HG03196 (cell line): Measurements from ENCODE around the gene NTM.

Experiments
- ATAC-seq: cut with Tn5 transposase; IDR thresholded peaks from one replicate; pipeline ENCODE4 v1.9.1; 2021; ENCODE audit not compliant: unreplicated experiment

Gene NTM

DNA sequence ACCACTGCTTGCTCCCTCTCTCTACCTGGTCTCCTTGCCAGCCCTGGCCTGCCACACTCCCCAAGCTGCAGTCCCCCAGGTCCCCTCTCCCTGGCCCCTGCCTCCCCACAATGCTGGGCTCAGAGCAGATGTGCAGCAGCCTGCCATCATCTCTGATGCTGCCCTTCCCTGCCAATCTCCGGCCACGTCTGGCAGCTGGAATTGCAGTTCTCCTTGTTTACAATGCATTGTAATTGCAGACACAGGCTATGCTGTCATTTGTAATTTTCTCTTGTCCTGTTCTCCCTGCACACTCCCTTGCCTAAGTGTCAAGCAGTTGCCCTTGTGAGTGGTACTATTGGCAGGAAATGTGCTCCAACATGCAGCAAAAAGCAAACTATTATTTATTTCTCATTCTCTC, 222.3 kb downstream of the NTM start:
- no peak for ATAC-seq

DNA sequence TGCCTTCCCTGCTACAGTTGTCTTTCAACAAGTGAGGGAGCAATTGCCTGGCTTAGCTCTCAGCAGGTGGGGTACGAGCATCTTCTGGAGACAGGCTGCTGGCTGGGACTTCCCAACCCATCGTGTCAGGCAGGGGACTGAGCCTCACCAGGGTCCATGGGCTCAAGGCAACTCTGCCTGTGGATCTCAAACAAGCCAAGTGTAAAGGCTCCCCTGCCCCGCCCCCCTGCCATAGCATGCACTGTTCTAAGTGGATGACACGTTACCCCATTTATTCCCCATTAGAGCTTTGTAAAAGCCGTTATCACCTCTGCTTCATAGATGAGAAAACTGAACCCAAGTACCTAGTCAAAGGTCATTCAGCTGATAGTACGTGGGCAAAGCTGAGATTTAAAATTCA, 222.9 kb downstream of the NTM start:
- no peak for ATAC-seq

DNA sequence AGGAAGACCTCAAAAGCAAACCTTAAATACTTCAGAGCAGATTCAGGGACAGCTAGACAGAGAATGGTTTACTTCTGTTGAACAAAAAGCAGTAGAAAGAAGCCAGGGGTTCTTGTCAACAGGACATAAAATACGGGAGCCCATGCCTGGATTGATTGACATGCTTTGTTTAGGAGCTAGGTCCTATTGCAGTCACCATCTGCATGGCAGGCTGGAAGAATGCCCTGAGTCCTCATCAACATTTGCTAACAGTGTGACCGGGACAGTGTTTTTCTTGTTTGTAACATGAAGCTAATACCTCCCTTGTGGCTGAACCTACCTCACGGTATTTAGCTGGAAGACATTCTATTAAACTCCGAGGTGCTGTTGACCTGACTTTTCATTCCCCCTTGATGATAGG, 225.4 kb downstream of the NTM start:
- ATAC-seq = no peak

DNA sequence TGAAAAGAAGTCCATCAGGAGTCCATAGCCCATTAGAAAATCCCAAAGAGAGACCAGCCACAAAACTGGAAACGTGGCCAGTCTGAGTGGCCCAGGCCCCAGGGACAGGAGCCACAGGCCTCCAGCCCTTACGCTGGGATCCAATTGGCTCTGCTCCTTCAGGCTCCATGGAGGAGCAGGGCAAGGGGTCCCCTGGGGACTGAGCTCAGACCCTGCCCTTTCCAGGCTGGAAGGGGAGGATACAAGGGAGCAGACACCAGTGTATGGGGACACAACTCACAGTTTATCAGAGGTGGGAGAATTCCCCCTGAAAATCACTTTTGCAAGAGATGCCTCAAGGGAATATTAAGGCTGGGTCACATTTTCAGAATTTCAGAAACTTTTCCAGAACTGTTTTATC, 227.5 kb downstream of the NTM start:
- no peak for ATAC-seq

DNA sequence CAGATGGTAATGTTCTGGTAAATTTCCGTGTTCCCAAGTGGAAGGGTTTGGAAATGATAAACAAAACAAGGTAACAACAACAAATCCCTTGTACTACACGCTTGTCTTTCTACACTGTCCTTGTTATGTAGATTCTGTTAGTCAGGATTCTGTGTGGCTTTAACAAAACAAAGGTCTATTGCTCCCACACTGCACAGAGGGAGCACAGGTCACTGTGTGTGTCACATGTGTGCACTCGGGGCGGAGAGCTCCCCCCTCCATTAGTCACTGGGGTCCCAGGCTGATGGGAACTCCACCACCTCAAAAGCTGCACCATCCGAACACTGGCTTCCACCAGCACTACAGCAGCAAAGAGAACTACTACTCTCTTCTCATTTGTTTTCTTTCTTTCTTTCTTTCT, 227.9 kb downstream of the NTM start:
- no peak for ATAC-seq

DNA sequence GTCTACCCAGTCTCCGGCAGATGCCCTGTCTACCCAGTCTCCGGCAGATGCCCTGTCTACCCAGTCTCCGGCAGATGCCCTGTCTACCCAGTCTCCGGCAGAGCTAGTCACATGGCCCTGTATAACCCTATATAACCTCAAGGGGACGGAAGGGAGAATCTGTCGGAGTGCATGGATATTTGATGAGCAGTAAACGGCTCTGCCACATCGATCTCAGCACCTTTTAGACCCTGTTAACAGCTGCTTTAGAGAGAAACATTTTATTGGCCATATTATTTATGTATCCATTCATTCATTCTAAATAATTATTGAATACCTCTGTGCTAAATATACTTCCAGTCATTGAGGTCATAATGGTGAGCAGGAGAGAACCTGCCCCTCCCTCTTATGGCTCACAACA, 228.9 kb downstream of the NTM start:
- ATAC-seq = no peak

DNA sequence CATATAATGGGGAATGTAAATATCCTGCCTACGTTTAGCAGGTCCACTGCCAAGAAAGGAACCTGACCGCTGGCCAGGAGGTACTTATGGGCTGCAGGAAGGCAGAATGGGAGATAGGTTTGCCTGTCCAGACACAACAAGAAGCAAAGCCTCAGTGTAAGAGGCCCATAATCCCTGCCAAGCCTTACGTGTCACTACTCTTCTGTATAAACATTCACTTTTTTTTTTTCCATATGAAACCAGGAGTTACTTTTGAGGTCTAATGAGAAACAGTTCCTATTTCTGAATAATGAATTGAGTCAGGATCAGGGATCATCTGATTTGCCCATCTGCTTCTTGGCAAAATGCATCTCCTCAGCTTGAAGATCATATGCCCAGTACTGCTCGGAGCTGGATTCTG, 230.2 kb downstream of the NTM start:
- no peak for ATAC-seq

DNA sequence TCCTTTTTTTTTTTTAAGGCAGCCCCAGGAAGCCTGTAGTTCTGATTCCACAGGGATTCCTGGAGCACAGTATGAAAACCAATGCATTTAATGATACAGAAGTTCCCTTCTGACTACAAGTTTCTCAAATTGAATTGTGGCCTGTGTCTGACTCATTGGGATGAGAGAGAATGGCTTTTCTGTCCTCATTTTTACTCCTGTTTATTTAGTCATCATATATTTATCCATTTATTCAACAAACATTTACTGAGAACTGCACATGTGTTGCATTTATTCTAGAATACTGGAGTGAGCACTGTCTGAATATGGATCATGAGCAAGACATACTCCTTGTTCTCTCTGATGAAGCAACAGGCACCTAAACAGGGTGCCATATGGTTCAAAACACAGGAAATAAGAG, 231.2 kb downstream of the NTM start:
- ATAC-seq = no peak

DNA sequence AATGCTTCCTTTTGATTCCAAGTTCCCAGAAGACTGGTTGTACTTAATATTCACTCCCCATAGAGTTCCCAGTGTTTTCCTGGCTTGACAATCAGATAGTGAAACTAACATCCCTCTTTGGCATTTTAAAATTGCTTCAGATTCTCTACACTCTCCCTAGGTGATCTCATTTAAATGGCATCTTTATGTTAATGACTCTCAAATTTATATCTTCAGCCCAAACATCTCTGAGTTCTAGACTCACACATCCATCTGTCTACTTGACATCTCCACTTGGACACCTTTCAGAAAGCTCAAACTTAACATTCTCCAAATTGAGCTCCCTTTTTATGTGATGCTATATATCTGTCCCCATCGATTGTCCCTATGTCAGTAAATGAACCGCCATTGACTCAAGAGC, 232.0 kb downstream of the NTM start:
- no peak for ATAC-seq

DNA sequence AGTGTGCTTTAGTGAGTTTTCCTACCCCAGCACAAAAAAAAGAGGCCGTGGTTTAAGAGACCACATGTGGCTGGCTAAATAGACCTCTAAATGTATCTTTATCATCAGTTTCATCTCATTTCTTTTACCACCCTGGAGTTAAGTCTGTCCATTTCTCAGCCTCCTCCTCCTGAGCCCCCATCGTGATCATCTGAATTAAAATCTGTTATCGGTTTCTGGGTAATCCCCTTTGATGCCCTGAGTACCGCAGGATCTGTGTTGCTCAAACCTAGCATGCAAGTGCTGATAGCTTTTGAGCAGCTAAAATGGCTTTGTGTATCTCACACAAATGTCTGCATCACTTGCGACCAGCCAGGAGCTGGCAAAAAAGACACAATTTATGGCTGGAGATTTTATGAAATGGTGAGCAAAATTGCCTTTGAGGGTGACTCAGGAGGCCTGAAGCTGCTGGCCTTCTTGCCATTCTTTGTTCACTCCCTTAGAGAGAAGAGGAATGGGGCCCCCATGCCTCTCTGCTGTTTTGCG, 236.5 kb downstream of the NTM start:
- no peak for ATAC-seq

DNA sequence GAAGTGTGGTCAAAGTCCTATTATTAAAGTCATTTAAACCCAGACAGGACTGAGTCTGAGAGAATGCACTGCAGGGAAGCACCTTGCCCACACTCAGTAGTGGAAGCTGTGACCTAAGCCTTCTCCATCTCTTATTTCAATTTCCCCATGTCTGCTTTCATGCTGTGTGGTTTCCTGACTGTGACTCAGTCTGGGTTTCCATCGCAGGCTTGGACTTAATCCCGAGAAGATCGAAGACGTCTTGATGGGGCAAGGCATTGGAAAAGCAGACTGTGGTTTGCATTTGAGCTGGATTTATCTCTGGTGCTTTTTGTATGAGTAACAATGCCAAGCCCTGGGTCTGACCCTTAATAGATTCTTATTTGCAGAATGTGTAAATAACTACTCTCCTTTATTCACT, 238.9 kb downstream of the NTM start:
- ATAC-seq = no peak

DNA sequence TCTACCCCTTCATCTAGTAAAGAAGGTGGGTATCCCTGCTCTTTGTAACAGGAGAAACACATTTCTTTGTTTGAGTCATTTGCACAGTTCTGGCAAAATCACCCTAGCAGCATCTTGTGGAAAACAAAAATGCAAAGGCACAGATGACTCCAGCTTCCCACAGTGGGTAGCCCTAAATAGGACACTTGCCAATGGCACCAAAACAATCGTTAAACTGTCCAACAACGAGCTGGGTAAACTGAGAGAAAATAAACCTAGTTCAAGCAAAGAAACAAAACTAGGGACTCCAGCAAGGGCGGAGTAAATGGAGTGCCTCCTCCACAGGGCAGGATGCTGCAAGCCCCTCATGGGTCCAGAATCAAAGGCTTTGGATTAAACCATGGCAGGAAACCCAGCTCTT, 239.5 kb downstream of the NTM start:
- ATAC-seq = no peak

DNA sequence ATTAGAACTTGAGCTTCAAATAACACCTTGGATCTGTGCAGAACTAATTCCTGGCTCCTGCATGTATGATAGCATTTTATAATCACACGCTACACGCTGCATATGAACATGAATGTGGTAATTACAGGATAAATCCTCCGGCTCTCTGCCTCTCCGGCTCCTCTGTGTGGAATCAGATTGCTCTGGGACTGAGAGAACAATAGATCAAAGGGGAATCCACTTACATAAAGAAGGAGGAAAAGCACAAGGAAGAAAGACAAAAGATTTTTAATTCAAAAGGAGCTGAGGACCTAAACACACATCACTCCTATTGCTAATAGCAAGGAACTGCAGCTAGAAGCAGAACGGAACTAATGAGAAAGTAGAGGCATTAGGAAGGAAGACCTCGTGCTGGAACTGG, 240.9 kb downstream of the NTM start:
- no peak for ATAC-seq

DNA sequence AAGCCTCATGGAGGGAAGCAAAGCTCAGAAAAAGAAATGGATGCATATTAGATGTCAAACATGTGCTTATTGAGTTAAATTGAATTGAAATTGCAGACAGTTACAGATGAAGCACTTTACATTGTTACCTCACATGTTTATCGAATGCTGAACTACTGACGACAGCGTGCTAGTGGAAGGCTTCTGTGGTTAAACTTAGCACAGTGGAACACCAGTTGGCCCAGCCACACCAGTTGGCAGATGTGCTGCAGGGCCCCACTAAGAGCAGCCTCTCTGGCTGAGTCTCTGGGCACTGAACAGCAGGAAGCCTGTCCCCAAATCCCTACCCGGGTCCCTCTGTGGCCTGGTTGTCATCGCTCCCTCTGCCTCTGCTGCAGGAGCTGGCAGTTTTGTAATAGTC, 242.1 kb downstream of the NTM start:
- ATAC-seq = no peak

DNA sequence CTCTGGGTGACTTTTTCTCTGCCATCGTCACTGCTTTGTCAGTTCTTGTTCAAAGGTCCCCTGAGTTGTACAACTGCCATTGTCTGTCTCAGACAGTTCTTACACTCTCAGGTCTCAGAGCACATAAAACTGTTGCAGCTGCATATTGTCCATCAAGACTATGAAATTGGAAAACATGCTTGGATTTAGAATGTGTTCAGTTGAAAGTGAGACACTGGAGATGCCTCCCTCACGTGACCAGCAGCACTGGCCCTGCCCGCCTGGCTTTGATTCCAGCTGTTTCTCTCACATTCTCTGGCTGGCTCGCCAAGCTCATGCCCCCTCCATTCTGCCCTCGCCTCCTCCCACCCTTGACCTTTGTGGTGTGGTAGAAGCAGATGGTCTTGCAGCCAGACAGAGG, 244.2 kb downstream of the NTM start:
- ATAC-seq = no peak

DNA sequence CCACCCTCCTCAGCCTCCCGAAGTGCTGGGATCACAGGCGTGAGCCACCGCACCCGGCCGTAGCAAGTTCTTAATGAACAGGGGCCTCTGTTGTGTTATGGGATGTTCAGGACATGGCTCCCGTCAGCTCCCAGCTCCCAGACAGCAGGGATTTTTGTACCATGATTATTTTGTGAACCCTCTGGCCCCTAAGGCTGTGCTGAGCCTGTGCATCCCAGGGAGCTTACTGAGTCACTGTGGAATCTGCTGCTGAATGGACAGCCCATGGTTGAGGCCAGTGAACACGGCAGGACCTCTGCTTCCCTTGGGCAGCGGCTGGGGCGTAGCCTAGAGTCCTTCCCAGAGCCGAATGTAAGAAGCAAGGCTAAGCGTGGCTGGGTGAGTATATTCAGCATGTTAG, 245.2 kb downstream of the NTM start:
- ATAC-seq = no peak

DNA sequence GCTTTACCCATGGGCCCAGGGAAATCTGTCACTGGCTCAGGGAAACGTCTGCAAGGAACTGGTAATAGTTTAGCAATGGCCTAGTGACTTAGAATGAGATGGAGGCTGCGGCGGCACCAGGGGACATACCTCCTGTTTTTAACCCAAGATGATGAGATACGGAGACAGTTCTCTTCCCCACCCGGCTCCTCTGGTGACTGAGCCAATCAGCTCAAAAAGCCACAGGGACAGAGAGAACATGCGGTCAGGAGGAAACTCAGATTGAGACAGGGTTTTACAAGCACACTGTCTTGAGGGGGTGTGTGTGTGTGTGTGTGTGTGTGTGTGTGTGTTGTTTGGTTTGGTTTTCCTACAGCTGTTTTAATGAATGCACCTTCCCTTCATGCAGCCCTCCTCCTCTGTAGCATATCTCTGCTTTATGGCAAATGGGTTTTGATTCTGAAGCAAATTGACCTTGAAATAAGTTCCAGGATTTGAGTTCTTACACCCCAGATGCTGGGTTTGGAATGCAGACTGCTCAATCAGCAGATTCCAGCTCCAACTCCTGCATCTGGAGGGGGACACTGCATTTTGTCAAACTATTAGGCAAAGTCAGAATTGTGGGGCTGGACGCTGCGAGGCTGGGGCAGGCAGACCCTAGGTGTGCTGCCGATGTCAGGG, 246.2 kb downstream of the NTM start:
- ATAC-seq = no peak

DNA sequence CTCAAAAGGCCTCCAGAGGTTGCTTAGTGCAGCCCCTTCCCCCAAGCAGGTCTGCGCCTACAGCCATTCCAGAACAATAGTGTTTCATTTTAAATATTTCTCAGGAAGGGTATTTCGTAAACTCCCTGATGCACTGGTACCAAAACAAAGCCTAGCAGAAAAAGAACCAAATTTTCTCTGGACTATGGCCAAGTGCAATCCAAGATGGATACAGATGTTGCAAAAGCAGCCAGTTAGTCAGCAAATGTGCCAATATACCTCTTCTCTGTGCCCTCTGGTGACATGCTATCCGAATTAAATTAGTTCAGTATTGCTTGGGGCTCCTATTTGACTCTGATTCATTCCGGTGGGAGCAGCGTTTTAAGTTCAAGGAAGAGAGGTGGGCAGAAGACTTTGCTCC, 247.8 kb downstream of the NTM start:
- ATAC-seq = no peak

DNA sequence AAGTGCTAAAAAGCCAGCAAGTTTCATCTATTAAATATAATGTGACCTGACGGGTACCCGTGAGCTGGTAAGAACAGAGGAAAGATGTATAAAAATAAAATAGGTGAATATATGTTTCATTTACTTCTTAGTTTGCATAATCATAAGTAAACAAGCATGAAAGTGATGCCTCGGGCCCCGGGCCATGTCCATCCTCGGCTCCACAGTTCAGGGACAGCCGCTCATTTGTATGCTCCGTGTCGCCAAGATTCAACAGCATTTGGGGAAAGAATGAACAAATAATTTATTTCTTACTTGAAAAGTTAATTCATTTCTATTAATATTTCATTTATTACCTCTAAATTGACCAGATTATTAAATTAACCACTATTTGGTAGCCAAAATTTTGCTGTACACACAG, 251.8 kb downstream of the NTM start:
- no peak for ATAC-seq

DNA sequence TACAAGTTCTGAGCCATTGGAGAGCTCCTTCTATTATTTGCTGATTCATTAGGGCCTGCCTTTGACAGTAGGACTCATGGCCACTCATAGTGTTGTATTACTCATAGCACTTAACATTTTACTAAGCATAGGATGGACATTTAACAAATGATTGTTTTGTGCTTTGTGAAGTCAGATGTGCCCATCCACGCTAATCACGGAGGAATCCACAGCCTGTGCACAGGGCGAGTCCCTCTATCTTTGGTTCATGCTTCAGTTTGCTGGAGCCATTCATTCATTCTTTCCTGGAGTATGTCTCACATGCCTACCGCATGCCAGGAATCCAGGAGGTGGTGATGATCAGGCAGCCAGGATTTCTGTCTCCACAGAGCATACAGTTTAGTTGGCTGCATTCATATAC, 254.1 kb downstream of the NTM start:
- no peak for ATAC-seq

DNA sequence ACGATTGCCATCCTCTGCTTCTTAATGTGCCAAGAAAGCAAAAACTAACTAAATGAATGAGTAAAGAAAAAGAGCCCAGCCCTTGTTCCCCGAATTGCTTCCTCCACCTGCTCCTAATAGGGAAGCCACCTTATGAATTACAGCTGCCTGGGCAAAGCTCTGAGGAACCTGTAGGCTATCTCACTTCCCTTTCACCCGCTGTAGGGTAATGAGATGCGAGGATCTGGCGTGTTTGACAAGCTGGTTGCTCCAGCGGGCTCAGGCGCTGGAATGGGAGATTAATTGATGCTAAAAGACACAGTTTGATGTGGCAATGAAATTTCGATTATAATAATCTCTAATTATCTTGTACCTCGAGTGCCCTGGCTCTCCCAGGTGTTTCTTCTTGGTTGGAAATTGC, 256.4 kb downstream of the NTM start:
- no peak for ATAC-seq

DNA sequence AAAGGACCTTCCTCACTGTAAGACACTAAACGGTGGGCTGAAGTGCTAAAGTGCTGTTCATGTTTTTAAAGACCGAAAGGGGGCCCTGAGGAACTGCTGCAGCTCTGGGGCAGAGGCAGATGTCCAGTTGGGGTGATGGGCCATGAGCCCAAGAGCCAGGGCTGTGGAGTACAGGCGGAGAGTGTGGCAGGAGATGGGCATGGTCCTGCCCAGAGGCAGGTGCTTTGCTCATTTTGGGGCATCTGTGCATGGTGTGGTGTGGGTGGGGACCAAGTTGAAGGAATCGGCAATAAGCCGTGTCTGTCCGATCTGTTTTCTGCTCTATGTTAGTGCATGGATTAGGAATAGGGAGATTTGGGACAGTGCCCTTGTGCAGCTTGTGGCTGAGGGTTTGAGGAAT, 258.3 kb downstream of the NTM start:
- no peak for ATAC-seq

DNA sequence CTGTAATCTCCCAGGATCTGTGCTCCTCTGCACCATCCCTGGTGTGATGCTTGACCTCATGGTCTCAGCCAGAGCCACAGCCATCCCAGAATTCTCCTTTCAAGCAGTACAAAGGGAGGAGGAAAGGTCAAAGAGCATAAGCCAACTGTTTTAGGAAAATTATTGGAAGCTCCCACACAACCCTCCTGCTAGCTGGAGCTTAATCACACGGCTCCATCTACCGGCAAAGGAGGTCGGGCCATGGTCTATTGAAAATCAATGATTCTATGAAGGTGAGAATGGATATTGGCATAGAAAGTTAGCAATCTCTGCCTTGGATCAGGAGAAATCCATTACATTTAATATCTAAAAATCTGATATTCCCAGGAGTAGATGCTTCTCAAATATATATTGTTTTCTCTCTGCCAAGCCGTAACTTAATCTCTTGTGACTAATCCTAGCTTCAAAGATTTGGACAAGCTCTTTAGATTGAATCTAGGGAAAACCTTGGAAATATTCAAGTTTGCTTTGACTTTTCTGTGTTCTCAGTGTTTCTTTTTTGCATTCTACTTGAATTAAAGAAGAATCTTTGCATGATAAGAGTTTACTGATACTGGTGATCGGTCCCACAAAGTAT, 259.6 kb downstream of the NTM start:
- ATAC-seq = no peak
